ENCODE measurements around the gene CRYM. TPM values are rescaled to one million over a fixed set of nuclear protein-coding genes. Genes with fewer than 3 reads are reported as not detected.
"Not testable (repeated sequence)": the region's sequence is repeated elsewhere in the genome, so short reads cannot be mapped to it uniquely, and the experiment has no call there.

CRYM gene
- total RNA-seq = 4.2 and 4.5 TPM in 2 replicates

DNA sequence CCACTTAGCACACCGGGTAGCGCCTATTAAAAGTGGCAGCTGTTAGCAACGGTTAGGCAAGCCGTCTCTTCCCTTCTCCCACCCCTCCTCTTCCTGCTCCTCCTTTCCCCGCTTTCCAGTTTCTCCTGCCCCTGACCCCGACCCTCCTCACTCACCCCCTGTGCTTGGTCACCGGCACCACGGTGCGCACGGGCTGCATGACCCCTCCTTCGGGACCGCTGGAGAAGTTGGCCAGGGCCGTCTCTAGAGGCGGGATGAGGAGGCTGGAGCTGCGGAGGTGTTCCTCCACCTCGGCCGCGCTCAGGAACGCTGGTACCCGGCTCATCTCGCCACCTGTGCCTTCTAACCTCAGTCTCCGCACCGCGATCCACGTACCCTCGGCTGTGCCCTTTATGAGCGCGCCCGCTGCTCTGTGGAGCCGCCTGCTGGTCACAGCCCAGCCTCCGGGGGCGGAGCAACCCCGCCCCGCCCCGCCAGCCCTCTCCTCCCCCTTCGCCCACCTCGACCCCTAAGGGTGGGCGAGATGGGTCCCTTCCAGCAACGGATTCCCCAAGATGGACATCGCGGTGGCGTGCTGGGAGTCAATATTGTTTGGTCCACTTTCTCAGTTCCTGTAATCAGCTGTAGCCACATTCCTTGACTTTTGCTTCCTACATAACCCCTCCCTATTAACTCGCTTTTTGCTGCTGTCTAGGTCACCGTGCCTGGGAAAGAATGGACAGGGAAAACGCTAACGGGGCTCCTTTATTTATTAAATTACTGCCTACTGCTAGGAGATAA is at the start of gene CRYM:
Gene CRYM, minus strand, starts transcription at position 364 of the 780 bp plus-strand sequence. Its CDS starts 39 bp downstream, at position 325.
- intact Hi-C loops (cut with micrococcal nuclease) = loop anchor here (1.0 to 5.0 kb wide), 7 partner anchors 13 to 516 kb away; partner anchors contain the start of gene ACSM3
- H3K4me1 Mint-ChIP-seq = peaks cover 46% of the 10 kb centered on the region
- peak within 1 kb of the TSS; percentile 79 for H3K4me3 Mint-ChIP-seq
- no peaks in the 10 kb centered on the region for H3K36me3 Mint-ChIP-seq (ENCODE audit: low read depth)
- H3K27me3 Mint-ChIP-seq = peaks cover 16% of the 10 kb centered on the region
- no peak within 1 kb of the TSS for H3K27ac Mint-ChIP-seq
- ATAC-seq (ENCODE audit: low read depth) (peak; percentile 95), DNase-seq (peak; percentile 76)
- TF ChIP-seq CTCF (IDR thresholded peaks at IDR 0.05) = peak; percentile 42
- CTCF ChIA-PET = interaction anchor here (0.7 to 3.3 kb wide), 7 partner anchors 17 to 121 kb away, joined by 3 to 13 read pairs (median 5); no protein-coding TSS in a partner anchor
- H3K9me3 Mint-ChIP-seq = peaks cover 8% of the 10 kb centered on the region
- POLR2A ChIA-PET = interaction anchor here (1.0 to 2.2 kb wide), 3 partner anchors 14 to 89 kb away, joined by 3 to 10 read pairs (median 4); no protein-coding TSS in a partner anchor

- Mint-ChIP-seq H3K4me1 (no peaks in the 10 kb centered on the region), H3K4me3 (no peak overlapping the region), H3K9me3 (peaks cover 7% of the 10 kb centered on the region), H3K36me3 (ENCODE audit: low read depth) (peaks cover 8% of the 10 kb centered on the region), H3K27me3 (no peaks in the 10 kb centered on the region), H3K27ac (no peak overlapping the region)
- ChIA-PET CTCF (no interaction called here), POLR2A (no interaction called here)
- ATAC-seq (ENCODE audit: low read depth) = no peak
- no peak for DNase-seq
- intact Hi-C loops (cut with micrococcal nuclease) = no loop called here
- no peak for TF ChIP-seq CTCF (IDR thresholded peaks at IDR 0.05)
Measured at GRCh38 chr16:21327046-21327445, 49.0 kb upstream of the CRYM start.

- DNase-seq = no peak
- intact Hi-C loops (cut with micrococcal nuclease) = no loop called here
- POLR2A ChIA-PET = no interaction called here
- CTCF ChIA-PET = no interaction called here
- H3K4me1 Mint-ChIP-seq = no peaks in the 10 kb centered on the region
- peaks cover 8% of the 10 kb centered on the region for H3K36me3 Mint-ChIP-seq (ENCODE audit: low read depth)
- H3K4me3 Mint-ChIP-seq = no peak overlapping the region
- H3K27me3 Mint-ChIP-seq = no peaks in the 10 kb centered on the region
- H3K9me3 Mint-ChIP-seq = peaks cover 7% of the 10 kb centered on the region
- no peak for TF ChIP-seq CTCF (IDR thresholded peaks at IDR 0.05)
- H3K27ac Mint-ChIP-seq = no peak overlapping the region
- no peak for ATAC-seq (ENCODE audit: low read depth)
Measured at GRCh38 chr16:21326459-21326858, 48.4 kb upstream of the CRYM start.

- ATAC-seq (ENCODE audit: low read depth) (no peak), DNase-seq (no peak)
- no peak for TF ChIP-seq CTCF (IDR thresholded peaks at IDR 0.05)
- intact Hi-C loops (cut with micrococcal nuclease) = no loop called here
- ChIA-PET POLR2A (interaction anchor here (1.0 kb wide), 1 partner anchor 8 kb away, joined by 3 read pairs; no protein-coding TSS in a partner anchor), CTCF (no interaction called here)
- Mint-ChIP-seq H3K27me3 (no peaks in the 10 kb centered on the region), H3K9me3 (peaks cover 7% of the 10 kb centered on the region), H3K4me1 (no peaks in the 10 kb centered on the region), H3K36me3 (ENCODE audit: low read depth) (peaks cover 8% of the 10 kb centered on the region), H3K4me3 (no peak overlapping the region), H3K27ac (no peak overlapping the region)
Measured at GRCh38 chr16:21324267-21324666, 46.2 kb upstream of the CRYM start.

- POLR2A ChIA-PET; H3K4me3 Mint-ChIP-seq; CTCF ChIA-PET; intact Hi-C loops (cut with micrococcal nuclease); ATAC-seq (ENCODE audit: low read depth); H3K27me3 Mint-ChIP-seq; H3K9me3 Mint-ChIP-seq; H3K27ac Mint-ChIP-seq; DNase-seq; H3K36me3 Mint-ChIP-seq (ENCODE audit: low read depth); H3K4me1 Mint-ChIP-seq: not testable (repeated sequence)
Measured at GRCh38 chr16:21322251-21322650, 44.2 kb upstream of the CRYM start.
